Germinal center (tissue), 1 donor: ENCODE data around the gene ACACB.

Experiments
- DNase-seq: peaks from one replicate; pipeline ENCODE4 v3.0.0; 2012; ENCODE audit warnings: mixed read lengths, low spot score

The ACACB gene

DNA sequence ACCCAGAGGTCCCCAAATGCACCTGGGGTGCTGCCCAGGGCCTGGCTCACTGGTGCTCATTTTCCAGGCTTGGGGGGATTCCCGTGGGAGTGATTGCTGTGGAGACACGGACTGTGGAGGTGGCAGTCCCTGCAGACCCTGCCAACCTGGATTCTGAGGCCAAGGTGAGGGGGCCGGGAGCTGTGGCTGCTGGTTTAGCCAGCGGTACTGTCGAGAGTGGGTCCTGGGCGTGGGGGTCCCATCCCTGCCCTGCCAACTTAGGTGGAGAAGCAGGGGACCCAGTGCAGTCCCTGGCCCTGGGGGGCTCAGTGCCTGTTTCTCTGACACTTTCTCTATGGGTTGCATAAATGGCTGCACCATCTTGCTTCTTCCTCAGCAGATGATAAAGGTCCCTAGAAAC is 141.8 kb downstream of the ACACB start:
- no peak for DNase-seq

DNA sequence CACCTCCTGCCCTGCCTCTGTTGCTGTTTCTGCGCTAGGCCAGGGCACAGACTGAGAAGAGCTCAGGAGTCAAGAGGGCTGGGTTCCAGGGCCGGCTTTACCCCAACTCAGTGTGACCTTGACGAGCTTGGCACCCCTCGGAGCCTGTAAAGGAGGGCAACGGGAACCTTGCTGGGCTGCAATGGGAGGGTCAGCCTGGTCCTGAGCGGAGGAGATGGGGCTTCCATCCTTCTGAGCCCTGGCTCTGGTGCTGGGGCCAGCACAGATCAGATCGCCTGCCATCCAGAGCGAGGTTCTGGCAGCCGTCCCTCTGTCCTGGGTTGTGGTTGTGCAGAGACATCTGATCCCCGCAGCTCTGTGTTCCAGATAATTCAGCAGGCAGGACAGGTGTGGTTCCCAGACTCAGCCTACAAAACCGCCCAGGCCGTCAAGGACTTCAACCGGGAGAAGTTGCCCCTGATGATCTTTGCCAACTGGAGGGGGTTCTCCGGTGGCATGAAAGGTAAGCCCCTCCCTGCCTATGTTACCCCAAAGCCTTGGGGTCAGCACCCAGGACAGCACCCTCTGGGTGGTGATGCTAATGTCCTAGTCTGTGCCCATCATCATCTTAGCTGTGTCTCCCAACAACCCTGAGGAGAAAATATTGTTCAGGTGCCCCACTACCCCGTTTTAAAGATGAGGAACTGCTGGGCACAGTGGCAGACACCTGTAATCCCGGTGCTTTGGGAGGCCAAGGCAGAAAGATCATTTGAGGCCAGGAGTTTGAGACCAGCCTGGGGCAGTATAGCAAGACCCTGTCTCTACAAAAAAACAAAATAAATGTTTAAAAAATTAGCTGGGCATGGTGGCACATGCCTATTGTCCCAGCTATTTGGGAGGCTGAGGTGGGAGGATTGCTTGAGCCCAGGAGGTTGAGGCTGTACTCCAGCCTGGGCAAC is 142.5 kb downstream of the ACACB start:
- no peak for DNase-seq

DNA sequence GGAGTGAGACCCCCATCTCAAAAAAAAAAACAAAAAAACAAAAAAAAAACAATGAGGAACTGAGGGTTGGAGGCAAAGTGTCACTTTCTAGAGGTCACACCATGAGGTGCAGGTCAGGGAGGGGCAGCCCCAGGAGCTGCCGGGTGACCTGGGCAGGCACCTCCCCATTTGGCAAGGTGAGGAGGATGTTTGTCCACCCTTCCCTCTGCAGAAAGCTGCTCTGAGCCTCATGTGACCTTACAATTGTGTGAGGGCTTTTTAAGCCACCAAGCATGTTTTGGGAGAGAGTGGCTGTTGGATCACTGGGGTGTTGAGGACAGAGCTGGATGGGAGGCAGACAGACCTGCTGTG is 143.1 kb downstream of the ACACB start:
- DNase-seq = no peak

DNA sequence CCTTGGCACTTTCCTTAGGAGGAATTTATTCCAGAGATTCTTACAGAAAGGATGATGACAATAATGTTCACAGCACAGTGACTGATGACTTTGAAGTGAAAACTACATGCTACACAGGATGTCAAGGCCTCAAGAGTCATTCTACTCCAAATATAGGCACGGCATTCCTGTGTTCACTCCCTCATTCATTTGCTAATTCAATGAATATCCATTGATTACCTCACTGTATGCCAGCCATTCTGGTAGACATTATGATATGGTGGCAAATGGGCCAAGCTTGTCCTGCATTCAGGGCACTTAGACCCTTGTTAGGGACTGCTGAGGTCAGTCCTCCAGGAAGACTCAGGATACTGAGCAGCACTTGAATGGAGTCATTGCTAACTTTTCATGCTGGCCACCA is 144.7 kb downstream of the ACACB start:
- DNase-seq = no peak

DNA sequence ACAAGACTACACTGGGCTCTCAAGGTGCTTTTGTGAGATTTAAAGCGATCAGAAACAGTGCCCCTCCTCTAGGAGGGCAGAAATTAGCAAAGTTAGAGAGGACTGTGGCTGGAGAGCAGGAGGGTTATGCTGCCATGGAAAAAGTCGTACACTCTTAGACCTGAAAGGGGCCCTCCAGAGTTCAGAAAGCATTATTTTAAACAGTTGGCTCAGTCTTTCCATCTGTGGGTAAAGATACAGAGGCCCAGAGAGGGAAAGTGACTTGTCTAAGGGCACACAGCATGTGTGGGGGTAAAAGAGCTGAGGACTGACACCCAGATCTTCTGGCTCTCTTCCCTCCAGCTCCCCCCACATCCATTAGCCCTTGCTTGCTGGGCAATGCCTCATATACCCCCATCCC is 145.6 kb downstream of the ACACB start:
- no peak for DNase-seq

DNA sequence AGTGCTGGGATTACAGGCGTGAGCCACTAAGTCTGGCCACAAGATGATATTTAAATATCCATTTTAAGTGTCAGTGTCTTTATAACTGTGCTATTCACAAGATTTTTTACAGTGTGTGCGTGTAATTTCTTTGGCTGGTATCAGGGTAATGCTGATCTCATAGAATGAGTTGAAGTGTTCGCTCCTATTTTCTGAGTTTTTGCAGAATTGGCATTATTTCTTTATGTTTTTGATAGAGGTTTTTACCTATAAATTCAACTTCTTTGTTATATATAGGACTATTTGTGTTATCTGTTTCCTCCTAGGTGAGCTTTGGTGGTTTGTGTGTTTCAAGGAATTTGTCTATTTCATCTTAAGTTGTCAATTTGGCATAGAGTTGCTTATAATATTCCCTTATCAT is 147.1 kb downstream of the ACACB start:
- DNase-seq = no peak

DNA sequence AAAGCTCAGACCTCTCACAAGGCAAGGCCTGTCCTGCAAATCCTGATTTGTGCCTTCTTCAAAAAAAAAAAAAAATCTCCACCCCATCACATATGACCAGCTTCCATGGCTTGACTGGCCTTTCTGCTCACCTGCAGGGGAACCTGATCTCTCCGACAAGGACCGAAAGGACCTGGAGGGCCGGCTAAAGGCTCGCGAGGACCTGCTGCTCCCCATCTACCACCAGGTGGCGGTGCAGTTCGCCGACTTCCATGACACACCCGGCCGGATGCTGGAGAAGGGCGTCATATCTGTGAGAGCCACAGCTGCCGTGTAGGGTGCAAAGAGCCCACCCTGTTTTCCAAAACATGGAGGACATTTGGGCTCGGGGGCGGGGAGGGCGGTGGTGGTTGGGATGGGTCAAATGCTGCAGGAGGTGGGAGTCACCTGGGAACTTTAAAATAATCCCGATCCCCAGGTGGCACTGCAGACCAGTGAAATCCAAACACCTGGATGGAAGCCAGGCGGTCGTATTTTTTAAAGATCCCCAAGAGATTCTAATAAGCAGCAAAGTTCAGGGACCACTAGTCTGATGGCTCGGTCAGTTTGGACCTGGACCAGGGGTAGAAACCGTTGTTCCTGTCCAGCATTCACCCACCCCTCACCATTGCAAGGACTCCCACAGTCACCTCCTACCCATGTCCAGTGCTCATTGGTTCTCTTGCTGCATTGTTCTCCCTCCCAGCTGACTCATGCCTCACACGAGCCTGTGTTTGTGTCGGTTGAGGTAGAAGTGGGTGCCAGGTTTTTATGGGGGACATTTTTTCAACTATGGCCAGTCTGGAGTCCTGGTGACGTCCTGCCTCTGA is 147.9 kb downstream of the ACACB start:
- peak; percentile 74 for DNase-seq

DNA sequence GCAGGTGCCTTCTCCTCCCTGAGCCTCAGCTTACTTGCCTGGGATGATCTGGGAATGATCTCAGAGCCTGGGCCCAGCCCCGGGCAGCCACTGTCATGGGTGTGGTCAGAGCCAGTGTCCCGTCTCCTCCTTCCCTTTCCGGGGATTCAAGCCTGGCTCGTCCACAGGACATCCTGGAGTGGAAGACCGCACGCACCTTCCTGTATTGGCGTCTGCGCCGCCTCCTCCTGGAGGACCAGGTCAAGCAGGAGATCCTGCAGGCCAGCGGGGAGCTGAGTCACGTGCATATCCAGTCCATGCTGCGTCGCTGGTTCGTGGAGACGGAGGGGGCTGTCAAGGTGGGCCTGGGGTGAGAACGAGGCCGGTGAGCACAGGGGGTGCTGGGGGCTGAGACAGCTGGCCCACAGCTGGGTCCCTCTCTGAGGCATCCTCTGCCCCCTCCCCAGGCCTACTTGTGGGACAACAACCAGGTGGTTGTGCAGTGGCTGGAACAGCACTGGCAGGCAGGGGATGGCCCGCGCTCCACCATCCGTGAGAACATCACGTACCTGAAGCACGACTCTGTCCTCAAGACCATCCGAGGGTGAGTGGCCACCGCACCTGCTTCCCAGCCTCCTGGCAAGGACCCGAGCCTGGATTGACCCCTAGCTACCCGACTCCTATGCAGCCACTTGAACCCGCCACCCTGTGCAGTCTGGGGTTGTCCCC is 148.7 kb downstream of the ACACB start:
- no peak for DNase-seq

DNA sequence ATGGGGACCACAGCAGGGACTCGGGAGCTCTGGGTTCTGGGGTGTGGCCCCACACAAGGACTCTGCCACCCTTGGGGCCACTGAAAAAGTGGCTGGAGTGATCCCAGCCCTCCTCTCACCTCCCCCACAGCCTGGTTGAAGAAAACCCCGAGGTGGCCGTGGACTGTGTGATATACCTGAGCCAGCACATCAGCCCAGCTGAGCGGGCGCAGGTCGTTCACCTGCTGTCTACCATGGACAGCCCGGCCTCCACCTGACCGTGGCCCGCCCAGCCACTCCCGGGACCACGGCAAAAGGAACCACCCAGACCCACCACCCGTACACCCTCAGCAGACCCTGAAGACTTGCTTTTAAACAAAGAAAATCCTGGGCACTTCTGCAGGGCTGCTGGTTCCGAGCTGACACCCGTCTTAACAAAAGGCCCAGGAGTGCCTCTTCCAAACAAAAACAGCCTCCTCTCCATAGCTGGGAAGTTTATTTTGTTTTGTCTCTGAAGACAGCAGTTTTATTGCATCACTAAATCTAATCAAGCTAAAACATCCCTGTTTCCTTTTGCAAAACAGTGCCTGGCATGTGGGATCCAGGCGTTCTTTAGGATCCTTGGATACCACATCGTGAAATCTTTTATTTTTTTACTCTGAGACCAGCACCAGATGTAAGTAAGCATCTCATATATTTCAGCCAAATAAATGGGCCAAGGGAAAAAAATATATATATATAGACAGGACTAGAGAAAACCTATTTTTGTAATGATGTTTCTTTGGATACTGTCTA is 149.9 kb downstream of the ACACB start:
- no peak for DNase-seq

DNA sequence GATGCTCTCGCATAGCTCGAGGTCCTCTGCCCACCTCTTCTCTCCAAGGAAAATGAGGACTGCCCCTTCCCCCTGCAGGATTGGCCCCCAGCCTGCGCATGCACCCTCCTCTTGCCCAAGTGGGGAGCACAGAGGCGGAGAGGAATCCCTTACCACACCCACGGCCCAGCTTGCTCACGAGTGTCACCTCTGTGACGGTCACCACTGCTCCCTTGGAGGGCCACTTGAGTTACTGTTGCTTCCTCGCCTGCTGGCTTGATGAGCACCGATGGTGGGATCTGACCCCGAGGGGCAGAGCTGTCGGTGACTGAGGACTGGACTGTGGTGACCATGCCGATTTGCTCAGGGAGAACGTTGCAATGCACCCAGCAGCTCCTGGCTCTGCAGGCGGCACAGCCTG is 151.0 kb downstream of the ACACB start:
- no peak for DNase-seq

DNA sequence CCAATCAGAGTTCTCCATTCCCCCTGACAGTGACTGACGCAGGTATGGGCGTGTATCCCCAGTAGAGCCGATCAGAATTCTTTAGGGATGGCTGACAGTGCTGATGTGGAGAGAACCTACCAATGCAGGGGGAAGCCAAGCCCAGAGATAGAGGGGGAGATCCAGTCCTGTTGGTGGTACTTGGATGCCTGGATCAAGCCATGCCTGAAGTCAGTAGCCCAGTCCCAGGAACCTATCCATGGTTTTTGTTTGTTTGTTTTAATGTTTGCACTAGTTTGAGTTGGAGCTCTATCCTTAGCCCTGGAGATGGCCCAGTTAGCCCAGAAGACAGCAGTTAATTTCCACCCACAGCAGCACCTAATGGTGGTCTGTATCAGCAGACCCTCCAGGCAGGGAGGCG is 152.5 kb downstream of the ACACB start:
- no peak for DNase-seq

DNA sequence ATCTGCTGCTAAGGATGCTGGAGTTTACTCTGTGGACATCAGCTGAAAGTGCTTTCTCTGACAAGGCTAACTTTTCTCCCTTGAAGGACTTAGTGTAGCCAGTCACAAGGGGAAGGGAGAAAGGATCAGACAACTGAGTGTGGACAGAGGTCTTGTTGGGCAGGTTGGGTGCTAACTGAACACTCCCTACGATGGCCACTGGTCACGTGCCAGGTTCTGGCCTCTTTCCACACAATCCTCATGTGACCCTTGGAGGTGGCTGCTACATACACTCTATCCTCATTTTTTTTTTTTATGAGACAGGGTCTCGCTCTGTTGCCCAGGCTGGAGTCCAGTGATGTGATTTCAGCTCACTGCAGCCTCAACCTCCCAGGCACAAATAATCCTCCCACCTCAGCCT is 153.0 kb downstream of the ACACB start:
- no peak for DNase-seq

DNA sequence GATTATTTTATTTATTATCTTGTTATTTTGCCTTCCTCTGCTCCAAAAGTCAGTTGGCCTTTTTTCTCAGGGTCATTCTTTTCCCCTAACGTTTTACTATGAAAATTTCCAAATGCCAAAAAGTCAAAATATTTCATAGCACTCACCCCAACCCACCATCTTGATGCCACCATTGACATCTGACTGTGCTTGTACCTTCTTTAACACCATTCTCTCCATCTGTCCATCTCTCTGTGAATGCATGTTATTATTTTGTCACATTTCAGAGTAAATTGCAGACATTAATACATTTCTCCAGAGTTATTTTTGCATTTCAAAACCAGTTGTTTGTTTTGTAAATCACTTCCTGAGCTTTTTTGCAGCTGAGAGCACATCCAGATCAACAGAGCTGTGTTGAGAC is 154.1 kb downstream of the ACACB start:
- DNase-seq = no peak

DNA sequence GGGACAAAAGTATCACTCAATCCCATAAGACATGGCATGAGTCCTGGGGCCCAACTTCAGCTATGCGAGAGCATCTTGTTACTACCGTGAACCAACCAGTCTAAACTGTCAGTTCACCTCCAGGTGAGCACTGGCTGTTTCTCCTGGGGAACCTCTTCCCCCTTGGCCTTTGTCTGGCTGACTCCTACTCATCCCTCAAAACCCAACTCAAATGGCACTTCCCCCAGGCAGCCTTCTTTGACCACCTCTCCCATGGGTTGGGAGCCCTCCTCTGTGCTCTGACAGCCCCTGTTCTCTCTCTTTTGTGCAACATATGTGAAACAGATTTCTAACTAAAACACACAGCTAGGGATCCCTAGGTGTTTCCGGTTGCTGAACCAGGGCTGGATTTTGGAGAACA is 155.0 kb downstream of the ACACB start:
- DNase-seq = no peak

DNA sequence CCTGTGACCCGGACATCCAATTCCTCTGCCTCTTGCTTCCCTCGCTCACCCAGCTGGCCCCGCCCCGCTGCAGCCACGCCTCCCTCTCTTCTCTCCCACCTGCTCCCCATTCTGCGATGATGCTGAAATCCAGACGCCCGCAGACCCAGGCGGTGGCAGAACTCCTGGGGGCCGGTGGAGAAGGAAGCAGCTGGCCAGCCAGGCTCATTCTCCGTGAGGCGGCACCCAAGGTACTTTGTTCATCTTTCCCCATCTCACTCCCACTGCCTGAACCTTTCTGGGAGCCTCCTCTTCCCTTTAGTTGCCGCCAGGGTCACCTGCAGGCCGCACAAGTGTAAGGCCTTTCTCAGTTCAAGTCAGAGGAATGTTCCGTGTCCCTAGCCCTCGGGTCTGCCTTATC is 157.0 kb downstream of the ACACB start:
- no peak for DNase-seq

DNA sequence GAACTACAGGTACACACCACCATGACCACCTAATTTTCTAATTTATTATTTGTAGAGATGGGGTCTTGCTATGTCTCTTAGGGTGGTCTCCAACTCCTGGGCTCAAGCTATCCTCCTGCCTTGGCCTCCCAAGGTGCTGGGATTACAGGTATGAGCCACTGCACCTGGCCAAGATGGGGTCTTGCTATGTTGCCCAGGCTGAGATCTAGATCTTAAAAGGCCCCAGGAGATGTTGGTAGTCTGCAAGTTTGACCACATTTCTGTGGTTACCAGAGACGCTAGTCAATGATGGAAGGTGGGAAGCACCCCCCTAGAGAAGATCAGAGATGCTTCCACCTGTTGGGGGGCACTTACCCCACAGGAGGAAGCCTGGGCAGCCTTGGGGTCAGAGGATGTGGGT is 158.0 kb downstream of the ACACB start:
- DNase-seq = no peak

DNA sequence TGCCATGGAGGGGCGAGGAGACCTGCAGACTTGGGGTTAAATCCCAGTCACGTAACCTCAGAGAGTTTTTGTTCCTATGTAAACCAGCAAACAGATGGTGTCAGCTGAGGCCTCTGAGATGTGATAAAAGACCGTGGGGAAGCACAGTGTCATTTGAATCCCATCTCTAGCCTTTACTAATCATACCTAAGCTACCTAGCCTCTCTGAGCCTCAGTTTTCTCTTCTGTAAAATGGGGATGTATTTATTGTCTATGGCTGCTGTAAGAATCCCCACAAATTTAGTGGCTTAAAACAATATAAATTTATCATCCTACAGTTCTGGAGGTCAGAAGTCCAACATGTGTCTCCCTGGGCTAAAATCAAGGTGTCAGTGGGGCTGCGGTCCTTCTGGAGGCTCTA is 158.8 kb downstream of the ACACB start:
- DNase-seq = no peak

DNA sequence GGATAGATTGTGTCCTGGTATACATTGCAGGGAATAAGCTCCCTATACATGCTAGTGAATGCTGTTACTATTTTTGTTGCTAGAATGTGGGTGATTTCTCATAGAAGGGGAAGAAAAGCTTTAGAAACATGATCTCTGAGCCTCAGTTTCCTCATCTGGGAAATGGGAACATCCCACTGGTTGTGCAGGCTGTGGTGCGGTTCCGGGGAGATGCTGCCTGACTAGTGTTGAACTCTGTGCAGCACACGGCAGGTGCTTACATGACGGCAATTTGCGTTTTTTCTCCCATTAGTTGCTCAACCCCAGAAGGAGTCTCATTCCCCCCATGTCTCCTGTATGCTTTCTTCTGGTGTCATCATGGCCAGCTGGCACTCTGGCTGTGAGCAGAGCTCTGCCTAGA is 159.8 kb downstream of the ACACB start:
- DNase-seq = no peak

DNA sequence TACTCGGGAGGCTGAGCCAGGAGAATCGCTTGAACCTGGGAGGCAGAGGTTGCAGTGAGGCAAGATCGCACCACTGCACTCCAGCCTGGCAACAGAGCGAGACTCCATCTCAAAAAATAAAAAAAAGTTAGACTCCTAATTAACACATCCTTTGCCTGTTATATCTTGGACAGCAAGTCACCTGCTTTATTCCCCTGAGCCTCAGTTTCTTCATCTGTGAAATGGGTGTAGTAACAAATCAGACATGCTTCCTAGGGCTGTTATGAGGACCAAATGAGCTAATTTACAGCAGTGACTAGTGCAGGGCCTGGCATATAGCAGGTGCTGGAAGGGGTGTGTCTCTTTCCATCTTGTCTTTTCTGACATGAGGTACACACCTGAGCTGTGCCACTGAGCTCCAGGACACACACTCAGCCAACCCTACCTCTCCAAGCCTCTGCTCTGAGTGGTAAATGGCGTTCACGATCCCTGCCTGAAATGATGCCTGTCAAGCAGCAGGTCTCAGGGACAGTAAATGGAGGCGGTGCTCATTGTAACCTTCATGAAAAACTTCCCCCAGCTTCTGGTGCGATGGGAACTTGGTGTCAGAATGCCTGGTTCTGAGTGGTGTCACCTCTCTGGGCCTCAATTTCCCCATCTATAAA is 161.0 kb downstream of the ACACB start:
- no peak for DNase-seq

DNA sequence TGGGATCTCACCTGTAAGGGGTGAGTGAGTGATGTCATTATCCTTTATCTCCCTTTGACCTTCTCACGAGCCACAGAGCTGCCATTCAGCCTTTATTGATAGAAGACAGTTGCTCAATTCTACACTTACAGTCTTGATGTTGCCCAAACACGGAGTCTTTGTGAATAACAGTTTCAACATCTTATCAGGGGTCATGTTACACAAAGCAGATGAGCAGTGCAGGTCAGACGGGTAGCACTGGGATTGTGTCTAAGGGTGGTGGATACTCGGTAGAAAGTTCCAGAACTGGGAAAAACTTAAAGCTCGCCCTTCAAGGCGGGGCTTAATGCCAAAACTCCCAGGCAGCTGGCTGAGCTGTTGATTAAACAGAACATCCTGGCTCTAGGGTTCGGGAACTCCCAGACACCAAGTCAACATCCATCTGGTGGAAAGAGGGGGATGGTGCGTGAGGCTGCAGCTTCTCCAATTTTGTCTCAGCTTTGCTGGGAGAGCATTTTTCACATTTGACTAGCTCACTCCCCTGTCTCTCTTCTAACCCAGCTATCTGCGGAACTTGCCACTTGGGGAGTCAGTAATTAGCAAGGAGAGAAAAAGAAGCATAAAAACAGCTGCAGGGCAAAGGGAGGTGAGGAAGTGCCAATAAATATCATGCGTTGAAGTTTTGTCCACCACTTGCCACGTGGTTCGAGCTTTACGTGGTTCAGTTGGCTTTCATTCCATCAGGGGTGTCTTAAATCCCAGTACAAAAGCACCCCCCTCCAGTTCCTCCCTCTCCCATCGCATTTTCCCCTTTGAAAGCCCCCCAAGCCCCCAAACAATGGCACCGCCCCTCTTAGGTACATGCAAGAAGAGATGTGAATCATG is 161.7 kb downstream of the ACACB start:
- no peak for DNase-seq
